Smooth muscle cell (in vitro differentiated cells): ENCODE data around the gene TMEM237. TPM values are rescaled to one million over a fixed set of nuclear protein-coding genes. Genes with fewer than 3 reads are reported as not detected.

Source experiments
- DNase-seq: peaks from one replicate; lab custom pipeline; 2025; ENCODE audit not compliant: unreplicated experiment; lab: John Stamatoyannopoulos, UW
- H2AFZ ChIP-seq: fragments of 200-600 bp; sonication (generic); 2 replicates; pipeline ENCODE4 v1.6.0; 2016; ENCODE audit warnings: antibody characterized with exemption, low read depth, mild to moderate bottlenecking
- H3F3A ChIP-seq: fragments of 200-600 bp; sonication (generic); 2 replicates; pipeline ENCODE4 v1.6.0; 2017; ENCODE audit warnings: antibody characterized with exemption, low read depth
- H3K27ac ChIP-seq: fragments of 200-600 bp; sonication (generic); 2 replicates; pipeline ENCODE4 v1.5.1; 2016; ENCODE audit warnings: low read depth, mild to moderate bottlenecking
- H3K27me3 ChIP-seq: fragments of 200-600 bp; sonication (generic); 2 replicates; pipeline ENCODE4 v1.6.1; 2016; ENCODE audit warnings: low read depth, mild to moderate bottlenecking
- H3K36me3 ChIP-seq: fragments of 200-600 bp; sonication (generic); 2 replicates; pipeline ENCODE4 v1.5.1; 2016; ENCODE audit warnings: low read depth
- H3K4me1 ChIP-seq: fragments of 200-600 bp; sonication (generic); 2 replicates; pipeline ENCODE4 v1.5.1; 2016; ENCODE audit warnings: low read depth
- H3K4me2 ChIP-seq: fragments of 200-600 bp; sonication (generic); 2 replicates; pipeline ENCODE4 v1.6.0; 2016; ENCODE audit warnings: mild to moderate bottlenecking
- H3K4me3 ChIP-seq: fragments of 200-600 bp; sonication (generic); 2 replicates; pipeline ENCODE4 v1.5.1; 2016; ENCODE audit warnings: mild to moderate bottlenecking
- H3K79me2 ChIP-seq: fragments of 200-600 bp; sonication (generic); 2 replicates; pipeline ENCODE4 v1.6.0; 2016; ENCODE audit warnings: low read depth, mild to moderate bottlenecking
- H3K9ac ChIP-seq: fragments of 200-600 bp; sonication (generic); 2 replicates; pipeline ENCODE4 v1.6.0; 2016; ENCODE audit warnings: low read depth
- H3K9me3 ChIP-seq: fragments of 200-600 bp; sonication (generic); replicated peaks from 2 replicates; pipeline ENCODE4 v1.5.1; 2016; ENCODE audit warnings: low read depth
- H4K20me1 ChIP-seq: fragments of 200-600 bp; sonication (generic); 2 replicates; pipeline ENCODE4 v1.6.0; 2016; ENCODE audit warnings: low read depth
- WGBS: methylation state at CpG from one replicate; pipeline ENCODE4 v1.1.7; 2016; ENCODE audit warnings: low lambda C conversion rate; 5-methylcytosine and 5-hydroxymethylcytosine counted together
- polyA plus RNA-seq: library from polyadenylated mRNA; unstranded; fragments of >200 nt; fragmentation: Nextera tagmentation; extraction: Ambion mirVana; gene quantifications from 2 replicates; pipeline ENCODE4 v1.2.1, GENCODE V29; 2016
- total RNA-seq: library from RNA; depleted of rRNA; stranded (reverse); fragments of >200 nt; gene quantifications from 2 replicates; pipeline ENCODE4 v1.2.3, GENCODE V29; 2014
- TF ChIP-seq, protein P1 (sequence below): fragments of 200-600 bp; sonication (generic); IDR thresholded peaks from 2 replicates; pipeline ENCODE4 v1.5.1; 2017; ENCODE audit warnings: borderline replicate concordance, mild to moderate bottlenecking, antibody characterized with exemption; ENCODE audit not compliant: insufficient read depth, poor library complexity, severe bottlenecking

TMEM237 gene
- total and polyA plus RNA-seq, 2 experiments from 2014 or later, result 25.6 to 47.4 TPM

DNA sequence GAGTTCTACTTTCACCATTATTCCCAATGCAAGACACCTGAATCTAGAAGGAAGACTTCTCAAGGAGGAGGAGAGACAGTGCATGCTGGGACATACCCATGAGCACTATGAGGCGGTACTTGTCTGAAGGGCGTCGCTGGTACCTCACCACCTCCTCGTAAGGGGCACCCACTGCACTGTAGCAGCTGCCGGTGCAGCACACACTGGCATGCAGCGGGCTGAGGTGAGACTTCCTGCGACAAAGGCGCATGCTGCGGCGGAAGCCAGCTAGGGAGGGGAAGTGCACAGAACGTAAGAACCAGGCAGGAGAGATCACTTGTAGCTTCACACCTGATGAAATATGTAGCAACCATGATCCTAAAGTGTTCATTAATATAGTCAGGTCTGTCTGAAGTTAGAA is 12.8 kb upstream of the TMEM237 start:
- Histone ChIP-seq H3K4me3 (no peak overlapping the region), H3K4me1 (no peaks in the 10 kb centered on the region), H2AFZ (no peak overlapping the region), H3K9me3 (no peaks in the 10 kb centered on the region), H3K27ac (no peak overlapping the region), H4K20me1 (no peaks in the 10 kb centered on the region), H3K79me2 (no peaks in the 10 kb centered on the region), H3K36me3 (no peaks in the 10 kb centered on the region), H3K9ac (no peak overlapping the region), H3F3A (peaks cover 5% of the 10 kb centered on the region), H3K27me3 (no peaks in the 10 kb centered on the region), H3K4me2 (no peak overlapping the region)
- WGBS, result 95% methylated on average over 11 of the region's 11 CpGs
- no peak for DNase-seq
- TF ChIP-seq, protein P1, sequence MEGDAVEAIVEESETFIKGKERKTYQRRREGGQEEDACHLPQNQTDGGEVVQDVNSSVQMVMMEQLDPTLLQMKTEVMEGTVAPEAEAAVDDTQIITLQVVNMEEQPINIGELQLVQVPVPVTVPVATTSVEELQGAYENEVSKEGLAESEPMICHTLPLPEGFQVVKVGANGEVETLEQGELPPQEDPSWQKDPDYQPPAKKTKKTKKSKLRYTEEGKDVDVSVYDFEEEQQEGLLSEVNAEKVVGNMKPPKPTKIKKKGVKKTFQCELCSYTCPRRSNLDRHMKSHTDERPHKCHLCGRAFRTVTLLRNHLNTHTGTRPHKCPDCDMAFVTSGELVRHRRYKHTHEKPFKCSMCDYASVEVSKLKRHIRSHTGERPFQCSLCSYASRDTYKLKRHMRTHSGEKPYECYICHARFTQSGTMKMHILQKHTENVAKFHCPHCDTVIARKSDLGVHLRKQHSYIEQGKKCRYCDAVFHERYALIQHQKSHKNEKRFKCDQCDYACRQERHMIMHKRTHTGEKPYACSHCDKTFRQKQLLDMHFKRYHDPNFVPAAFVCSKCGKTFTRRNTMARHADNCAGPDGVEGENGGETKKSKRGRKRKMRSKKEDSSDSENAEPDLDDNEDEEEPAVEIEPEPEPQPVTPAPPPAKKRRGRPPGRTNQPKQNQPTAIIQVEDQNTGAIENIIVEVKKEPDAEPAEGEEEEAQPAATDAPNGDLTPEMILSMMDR, result no peak

DNA sequence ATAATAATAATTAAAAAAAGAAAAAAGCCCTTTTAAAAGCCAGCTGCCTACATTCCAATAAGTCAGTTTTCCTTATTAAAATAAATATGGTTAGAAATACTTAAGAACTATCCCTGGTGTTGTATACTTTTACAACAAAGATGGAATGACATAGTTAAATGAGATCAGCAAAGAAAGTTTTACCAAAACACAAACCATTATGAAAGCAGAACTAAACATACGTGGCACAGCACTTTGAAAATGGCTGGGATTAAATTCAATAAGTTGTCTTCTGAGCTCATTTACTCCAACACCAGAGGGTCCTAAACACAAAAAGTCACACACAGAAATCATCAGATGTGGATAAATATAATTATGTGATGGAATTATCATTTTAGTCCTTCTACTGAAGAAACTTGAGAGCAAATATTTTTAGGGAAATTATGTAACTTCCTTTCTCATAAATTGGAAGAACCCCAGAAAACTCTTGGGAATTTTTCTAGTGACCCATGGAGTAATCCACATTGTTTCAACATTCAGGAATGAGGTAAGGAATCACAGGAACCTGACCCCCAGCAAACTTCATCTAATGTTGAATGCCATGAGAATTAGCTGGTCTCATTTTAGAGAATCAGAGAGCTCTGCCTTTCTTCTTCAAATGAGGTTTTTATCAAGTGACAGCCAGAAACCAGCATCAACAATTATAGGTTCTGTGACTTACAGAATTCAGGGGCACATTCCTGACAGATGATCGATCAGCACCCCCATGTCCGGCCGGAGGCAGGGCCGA is 11.5 kb upstream of the TMEM237 start:
- Histone ChIP-seq H3K36me3 (no peaks in the 10 kb centered on the region), H3K9ac (no peak overlapping the region), H3K79me2 (no peaks in the 10 kb centered on the region), H3F3A (peaks cover 5% of the 10 kb centered on the region), H3K9me3 (no peaks in the 10 kb centered on the region), H2AFZ (no peak overlapping the region), H3K27me3 (no peaks in the 10 kb centered on the region), H4K20me1 (no peaks in the 10 kb centered on the region), H3K4me3 (no peak overlapping the region), H3K27ac (no peak overlapping the region), H3K4me2 (no peak overlapping the region), H3K4me1 (no peaks in the 10 kb centered on the region)
- TF ChIP-seq, protein P1, result no peak
- no peak for DNase-seq
- 78% methylated on average over 5 of the region's 5 CpGs for WGBS

DNA sequence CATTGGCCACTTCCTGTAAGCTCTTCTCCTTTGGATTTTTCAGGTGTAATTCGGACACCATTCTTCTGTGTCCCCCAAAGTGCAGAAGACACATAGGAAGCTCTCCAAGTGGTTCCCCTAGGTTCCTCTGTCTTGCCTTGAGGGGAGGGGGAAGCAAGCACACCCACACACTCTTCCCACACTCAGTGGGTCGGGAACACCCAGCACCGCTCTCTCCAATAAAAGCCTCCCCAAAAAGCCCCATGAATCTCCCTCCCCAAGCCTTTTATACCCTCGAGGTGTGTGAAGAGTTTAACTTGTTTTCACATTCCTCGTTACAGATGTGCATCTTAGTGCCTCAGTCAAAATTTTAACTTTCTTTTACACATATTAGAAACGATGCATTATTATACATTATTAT is 9.9 kb upstream of the TMEM237 start:
- WGBS, result 92% methylated on average over 6 of the region's 6 CpGs
- Histone ChIP-seq H3K27ac (peak overlapping the region; percentile 97), H3K9ac (peak overlapping the region; percentile 63)

More for the DNA sequence above, 9.9 kb upstream of the TMEM237 start:
- Histone ChIP-seq H3K79me2 (no peaks in the 10 kb centered on the region), H3F3A (peaks cover 5% of the 10 kb centered on the region), H3K9me3 (no peaks in the 10 kb centered on the region), H2AFZ (no peak overlapping the region), H3K36me3 (no peaks in the 10 kb centered on the region), H3K27me3 (no peaks in the 10 kb centered on the region), H3K4me3 (no peak overlapping the region), H3K4me2 (peak overlapping the region; percentile 66), H4K20me1 (no peaks in the 10 kb centered on the region), H3K4me1 (no peaks in the 10 kb centered on the region)
- TF ChIP-seq, protein P1, result no peak
- DNase-seq, result no peak
